SU-DHL-6 (cell line): ENCODE data around the gene MAP3K8.

Source experiments
- CTCF ChIP-seq: fragments of 200-600 bp; sonication (generic); IDR thresholded peaks from one replicate; pipeline ENCODE4 v1.5.1; 2017; ENCODE audit warnings: antibody characterized with exemption, mild to moderate bottlenecking, low read length, moderate library complexity; ENCODE audit not compliant: insufficient read depth, poor library complexity, severe bottlenecking
- EZH2phosphoT487 ChIP-seq: fragments of 200-600 bp; sonication (generic), shearing (Covaris generic); conservative IDR thresholded peaks from 2 replicates; pipeline ENCODE4 v1.6.1; 2018; ENCODE audit warnings: mild to moderate bottlenecking, antibody characterized with exemption, low read length, moderate library complexity, mixed read lengths

GRCh38 chr10:30413996-30414576 is 19.9 kb upstream of the MAP3K8 start:
- peak; percentile 55 for TF ChIP-seq CTCF
- no peak for TF ChIP-seq EZH2phosphoT487
